Memory B cell (primary cell): Measurements from ENCODE around the gene SERPINB12.
A peak's percentile ranks its signal among the peaks of the same experiment; 100 is the strongest.

ENCODE experiments used
- ATAC-seq: fragments of 150-1000 bp; cut with Tn5 transposase; 2 replicates; pipeline ENCODE4 v1.10.0; 2021; ENCODE audit warnings: low read depth, mild to moderate bottlenecking, moderate library complexity
- DNase-seq, 2 donors: peaks; one replicate each; pipeline ENCODE4 v3.0.0; 2022; ENCODE audit warnings: low spot score in 2 of 2
- H3K27ac Mint-ChIP-seq: one replicate; pipeline ENCODE4 v1.8.0; 2022; ENCODE audit warnings: mild to moderate bottlenecking, moderate library complexity, mixed read lengths
- H3K27me3 Mint-ChIP-seq: one replicate; pipeline ENCODE4 v1.8.0; 2022; ENCODE audit warnings: mixed read lengths
- H3K36me3 Mint-ChIP-seq: one replicate; pipeline ENCODE4 v1.8.0; 2022; ENCODE audit warnings: mild to moderate bottlenecking, mixed read lengths
- H3K4me1 Mint-ChIP-seq: one replicate; pipeline ENCODE4 v1.8.0; 2022; ENCODE audit warnings: mixed read lengths
- H3K4me3 Mint-ChIP-seq: one replicate; pipeline ENCODE4 v1.8.0; 2022; ENCODE audit warnings: mild to moderate bottlenecking, moderate library complexity, mixed read lengths
- H3K9me3 Mint-ChIP-seq: one replicate; pipeline ENCODE4 v1.8.0; 2022; ENCODE audit warnings: mixed read lengths

The SERPINB12 gene

GRCh38 chr18:63527251-63527650 is 14.9 kb upstream of the SERPINB12 start:
- H3K36me3 Mint-ChIP-seq, result no peaks in the 10 kb centered on the region
- peaks cover 6% of the 10 kb centered on the region for H3K27me3 Mint-ChIP-seq
- DNase-seq (no peak), ATAC-seq (no peak)
- H3K27ac Mint-ChIP-seq, result no peak overlapping the region
- peaks cover 3% of the 10 kb centered on the region for H3K4me1 Mint-ChIP-seq
- H3K9me3 Mint-ChIP-seq, result no peaks in the 10 kb centered on the region
- no peak overlapping the region for H3K4me3 Mint-ChIP-seq

GRCh38 chr18:63528863-63529492 is 13.2 kb upstream of the SERPINB12 start:
- Mint-ChIP-seq H3K4me1 (no peaks in the 10 kb centered on the region), H3K9me3 (no peaks in the 10 kb centered on the region), H3K36me3 (no peaks in the 10 kb centered on the region), H3K4me3 (no peak overlapping the region), H3K27me3 (peaks cover 5% of the 10 kb centered on the region), H3K27ac (no peak overlapping the region)
- no peak for ATAC-seq
- no peak for DNase-seq

GRCh38 chr18:63532471-63532870 is 9.7 kb upstream of the SERPINB12 start:
- Mint-ChIP-seq H3K9me3 (no peaks in the 10 kb centered on the region), H3K27ac (no peak overlapping the region)
- ATAC-seq, result no peak

GRCh38 chr18:63534615-63535014 is 7.6 kb upstream of the SERPINB12 start:
- H3K27ac Mint-ChIP-seq, result no peak overlapping the region
- no peak for ATAC-seq
- no peaks in the 10 kb centered on the region for H3K9me3 Mint-ChIP-seq
- no peaks in the 10 kb centered on the region for H3K36me3 Mint-ChIP-seq
- no peak for DNase-seq
- no peak overlapping the region for H3K4me3 Mint-ChIP-seq
- peaks cover 7% of the 10 kb centered on the region for H3K27me3 Mint-ChIP-seq
- no peaks in the 10 kb centered on the region for H3K4me1 Mint-ChIP-seq

More at GRCh38 chr18:63532471-63532870, 9.7 kb upstream of the SERPINB12 start:
- Mint-ChIP-seq H3K4me1 (no peaks in the 10 kb centered on the region), H3K27me3 (peaks cover 9% of the 10 kb centered on the region), H3K4me3 (no peak overlapping the region), H3K36me3 (no peaks in the 10 kb centered on the region)
- no peak for DNase-seq

GRCh38 chr18:63539904-63540510 is 2.2 kb upstream of the SERPINB12 start:
- Mint-ChIP-seq H3K27ac (no peak overlapping the region), H3K27me3 (peaks cover 9% of the 10 kb centered on the region), H3K4me1 (no peaks in the 10 kb centered on the region), H3K4me3 (no peak overlapping the region), H3K36me3 (no peaks in the 10 kb centered on the region), H3K9me3 (no peaks in the 10 kb centered on the region)
- ATAC-seq, result no peak
- no peak for DNase-seq

GRCh38 chr18:63544017-63544416 is 1.8 kb downstream of the SERPINB12 start:
- H3K36me3 Mint-ChIP-seq, result no peaks in the 10 kb centered on the region
- peaks cover 9% of the 10 kb centered on the region for H3K27me3 Mint-ChIP-seq
- no peaks in the 10 kb centered on the region for H3K4me1 Mint-ChIP-seq
- no peak overlapping the region for H3K27ac Mint-ChIP-seq
- no peak for DNase-seq
- ATAC-seq, result no peak
- H3K4me3 Mint-ChIP-seq, result no peak overlapping the region
- H3K9me3 Mint-ChIP-seq, result no peaks in the 10 kb centered on the region

- H3K9me3 Mint-ChIP-seq, result no peaks in the 10 kb centered on the region
- H3K36me3 Mint-ChIP-seq, result no peaks in the 10 kb centered on the region
- no peak for ATAC-seq
- H3K27me3 Mint-ChIP-seq, result peaks cover 9% of the 10 kb centered on the region
- no peak overlapping the region for H3K4me3 Mint-ChIP-seq
- no peak overlapping the region for H3K27ac Mint-ChIP-seq
- DNase-seq, result no peak
- H3K4me1 Mint-ChIP-seq, result no peaks in the 10 kb centered on the region
Observed at GRCh38 chr18:63545000-63545399, 2.8 kb downstream of the SERPINB12 start.

GRCh38 chr18:63550068-63550467 is 7.9 kb downstream of the SERPINB12 start:
- no peak overlapping the region for H3K4me3 Mint-ChIP-seq
- H3K27ac Mint-ChIP-seq, result no peak overlapping the region
- peaks cover 5% of the 10 kb centered on the region for H3K27me3 Mint-ChIP-seq
- H3K4me1 Mint-ChIP-seq, result no peaks in the 10 kb centered on the region
- H3K36me3 Mint-ChIP-seq, result no peaks in the 10 kb centered on the region
- DNase-seq (no peak), ATAC-seq (no peak)
- H3K9me3 Mint-ChIP-seq, result no peaks in the 10 kb centered on the region

- ATAC-seq (no peak), DNase-seq (no peak)
- Mint-ChIP-seq H3K4me1 (no peaks in the 10 kb centered on the region), H3K9me3 (no peaks in the 10 kb centered on the region), H3K27ac (no peak overlapping the region), H3K27me3 (peaks cover 5% of the 10 kb centered on the region), H3K36me3 (no peaks in the 10 kb centered on the region), H3K4me3 (no peak overlapping the region)
Observed at GRCh38 chr18:63551769-63552168, 9.6 kb downstream of the SERPINB12 start.

- Mint-ChIP-seq H3K27me3 (peaks cover 8% of the 10 kb centered on the region), H3K4me1 (no peaks in the 10 kb centered on the region), H3K36me3 (no peaks in the 10 kb centered on the region), H3K4me3 (no peak overlapping the region), H3K27ac (no peak overlapping the region), H3K9me3 (no peaks in the 10 kb centered on the region)
- DNase-seq (no peak), ATAC-seq (no peak)
Observed at GRCh38 chr18:63552581-63552980, 10.4 kb downstream of the SERPINB12 start.

GRCh38 chr18:63553081-63553480 is 10.9 kb downstream of the SERPINB12 start:
- Mint-ChIP-seq H3K9me3 (no peaks in the 10 kb centered on the region), H3K27me3 (peaks cover 5% of the 10 kb centered on the region), H3K27ac (no peak overlapping the region), H3K36me3 (no peaks in the 10 kb centered on the region), H3K4me1 (no peaks in the 10 kb centered on the region), H3K4me3 (no peak overlapping the region)
- no peak for ATAC-seq
- DNase-seq, result no peak

GRCh38 chr18:63559567-63560491 is 17.7 kb downstream of the SERPINB12 start:
- Mint-ChIP-seq H3K4me3 (no peak overlapping the region), H3K27me3 (peaks cover 9% of the 10 kb centered on the region), H3K36me3 (no peaks in the 10 kb centered on the region), H3K27ac (no peak overlapping the region), H3K9me3 (no peaks in the 10 kb centered on the region), H3K4me1 (peaks cover 6% of the 10 kb centered on the region)
- ATAC-seq (no peak), DNase-seq (no peak)

- peak; percentile 61 for ATAC-seq
- H3K9me3 Mint-ChIP-seq, result no peaks in the 10 kb centered on the region
- no peak overlapping the region for H3K27ac Mint-ChIP-seq
- H3K4me3 Mint-ChIP-seq, result no peak overlapping the region
- DNase-seq, result no peak
- H3K36me3 Mint-ChIP-seq, result no peaks in the 10 kb centered on the region
- peaks cover 6% of the 10 kb centered on the region for H3K27me3 Mint-ChIP-seq
- peaks cover 6% of the 10 kb centered on the region for H3K4me1 Mint-ChIP-seq
Observed at GRCh38 chr18:63562284-63562683, 20.1 kb downstream of the SERPINB12 start.

- H3K9me3 Mint-ChIP-seq, result no peaks in the 10 kb centered on the region
- H3K27ac Mint-ChIP-seq, result no peak overlapping the region
- no peak overlapping the region for H3K4me3 Mint-ChIP-seq
- peaks cover 12% of the 10 kb centered on the region for H3K27me3 Mint-ChIP-seq
- no peaks in the 10 kb centered on the region for H3K36me3 Mint-ChIP-seq
- DNase-seq, result no peak
- H3K4me1 Mint-ChIP-seq, result peaks cover 6% of the 10 kb centered on the region
- no peak for ATAC-seq
Observed at GRCh38 chr18:63564021-63564420, 21.9 kb downstream of the SERPINB12 start.
